SK-N-SH (cell line): ENCODE data around the gene MYO7A. TPM values are rescaled to one million over a fixed set of nuclear protein-coding genes. Genes with fewer than 3 reads are reported as not detected.

Experiments
- CTCF ChIA-PET: fragments of 300-600, 350-600 bp; formaldehyde crosslinking; extraction: SDS; loops from one replicate; lab custom pipeline; 2021; lab: Yijun Ruan, JAX
- POLR2A ChIA-PET: fragments of 350-600 bp; sonication (Branson Sonifier 250); formaldehyde crosslinking; extraction: SDS; loops from one replicate; lab custom pipeline; 2020; ENCODE audit warnings: antibody characterized with exemption, inconsistent platforms; lab: Yijun Ruan, JAX
- DNase-seq: peaks from one replicate; pipeline ENCODE4 v3.0.0; 2012
- H2AFZ ChIP-seq: fragments of 200-600 bp; sonication (generic); 2 replicates; pipeline ENCODE4 v1.8.1; 2016; ENCODE audit warnings: antibody characterized with exemption, mild to moderate bottlenecking, low read depth
- H3F3A ChIP-seq: fragments of 200-600 bp; sonication (generic); replicated peaks from 2 replicates; pipeline ENCODE3; 2016; ENCODE audit warnings: antibody characterized with exemption, mild to moderate bottlenecking; ENCODE audit not compliant: insufficient read depth
- H3K27ac ChIP-seq, 2 experiments: fragments of 200-500 bp in 1 of 2; fragments of 200-600 bp in 1 of 2; sonication (Bioruptor generic) in 1 of 2; sonication (generic), shearing (Covaris generic) in 1 of 2; 2 replicates each; pipeline versions ENCODE4 v1.5.1 to v1.6.1; 2014 to 2016; ENCODE audit warnings: low read depth in 2 of 2, inconsistent platforms in 1 of 2, low read length in 1 of 2, mild to moderate bottlenecking in 1 of 2, mixed read lengths in 1 of 2
- H3K27me3 ChIP-seq: fragments of 200-600 bp; sonication (generic), shearing (Covaris generic); 2 replicates; pipeline ENCODE4 v1.6.1; 2016; ENCODE audit warnings: mixed run types; ENCODE audit not compliant: insufficient read depth
- H3K36me3 ChIP-seq, 2 experiments: fragments of 200-500 bp in 1 of 2; fragments of 200-600 bp in 1 of 2; sonication (Bioruptor generic) in 1 of 2; sonication (generic) in 1 of 2; replicated peaks in 1 of 2; 2 replicates each; pipeline versions ENCODE3 to v1.5.1; 2014 to 2016; ENCODE audit warnings: low read length in 1 of 2, mild to moderate bottlenecking in 1 of 2; ENCODE audit not compliant: insufficient read depth in 2 of 2, control insufficient read depth in 1 of 2
- H3K4me1 ChIP-seq, 2 experiments: fragments of 200-500 bp in 1 of 2; fragments of 200-600 bp in 1 of 2; sonication (Bioruptor generic) in 1 of 2; sonication (generic), shearing (Covaris generic) in 1 of 2; 2 replicates each; pipeline versions ENCODE4 v1.5.1 to v1.6.1; 2014 to 2016; ENCODE audit warnings: low read depth in 1 of 2, low read length in 1 of 2, mixed run types in 1 of 2; ENCODE audit not compliant: insufficient read depth in 2 of 2, control insufficient read depth in 1 of 2
- H3K4me2 ChIP-seq: fragments of 200-600 bp; sonication (generic), shearing (Covaris generic); 2 replicates; pipeline ENCODE4 v1.6.1; 2017; ENCODE audit warnings: mixed run types
- H3K4me3 ChIP-seq, 2 experiments: fragments of 200-500 bp in 1 of 2; fragments of 200-600 bp in 1 of 2; sonication (Bioruptor generic) in 1 of 2; sonication (generic), shearing (Covaris generic) in 1 of 2; 2 replicates each; pipeline versions ENCODE4 v1.5.1 to v1.8.1; 2014 to 2016; ENCODE audit warnings: low read depth in 2 of 2, inconsistent platforms in 1 of 2, low read length in 1 of 2, mild to moderate bottlenecking in 1 of 2, mixed read lengths in 1 of 2, moderate library complexity in 1 of 2
- H3K79me2 ChIP-seq: fragments of 200-600 bp; sonication (generic); 2 replicates; pipeline ENCODE4 v1.8.1; 2017; ENCODE audit warnings: mild to moderate bottlenecking; ENCODE audit not compliant: insufficient read depth
- H3K9ac ChIP-seq: fragments of 200-600 bp; sonication (generic); 2 replicates; pipeline ENCODE4 v1.6.1; 2017; ENCODE audit warnings: mixed run types
- H3K9me2 ChIP-seq: fragments of 200-600 bp; sonication (generic); 2 replicates; pipeline ENCODE4 v1.6.1; 2017; ENCODE audit warnings: mixed run types
- H3K9me3 ChIP-seq: fragments of 200-600 bp; sonication (generic); 2 replicates; pipeline ENCODE4 v1.6.1; 2017; ENCODE audit warnings: mixed run types, mild to moderate bottlenecking, moderate library complexity
- H4K20me1 ChIP-seq: fragments of 200-600 bp; sonication (generic); 2 replicates; pipeline ENCODE4 v1.6.1; 2017; ENCODE audit warnings: mild to moderate bottlenecking, mixed run types; ENCODE audit not compliant: insufficient read depth
- CHD2 ChIP-seq: fragments of 150-350 bp; IDR thresholded peaks from 2 replicates; pipeline ENCODE4 v1.6.1; 2018; ENCODE audit warnings: low read length; ENCODE audit not compliant: partially characterized antibody
- CTCF ChIP-seq: fragments of 200-600 bp; sonication (generic); IDR thresholded peaks from 2 replicates; pipeline ENCODE4 v1.6.1; 2017; ENCODE audit warnings: antibody characterized with exemption, mild to moderate bottlenecking, moderate library complexity
- ELF1 ChIP-seq: IDR thresholded peaks from 2 replicates; pipeline ENCODE4 v1.4.0; 2012
- EP300 ChIP-seq, 2 experiments: IDR thresholded peaks; 2 replicates each; pipeline versions ENCODE4 v1.4.0 to v1.6.1; 2012; ENCODE audit warnings: borderline replicate concordance in 1 of 2, low read depth in 1 of 2, low read length in 1 of 2
- FOSL2 ChIP-seq: IDR thresholded peaks from 2 replicates; pipeline ENCODE4 v1.4.0; 2012; ENCODE audit warnings: low read depth, mild to moderate bottlenecking, moderate library complexity, borderline replicate concordance
- FOXJ3 ChIP-seq: sonication (generic); formaldehyde crosslinking; IDR thresholded peaks from 2 replicates; pipeline ENCODE4 v1.5.1; 2020; ENCODE audit warnings: mild to moderate bottlenecking, missing genetic modification reagents
- FOXM1 ChIP-seq: IDR thresholded peaks from 2 replicates; pipeline ENCODE4 v1.4.0; 2012; ENCODE audit warnings: low read depth, mild to moderate bottlenecking
- GABPA ChIP-seq: IDR thresholded peaks from 2 replicates; pipeline ENCODE4 v1.4.0; 2012; ENCODE audit warnings: low read depth, mild to moderate bottlenecking
- GATA2 ChIP-seq: sonication (generic); formaldehyde crosslinking; IDR thresholded peaks from 2 replicates; pipeline ENCODE4 v1.5.0; 2020; ENCODE audit warnings: mild to moderate bottlenecking, missing genetic modification reagents
- MAX ChIP-seq: IDR thresholded peaks from 2 replicates; pipeline ENCODE4 v1.4.0; 2012; ENCODE audit warnings: low read depth
- MEF2A ChIP-seq: IDR thresholded peaks from 2 replicates; pipeline ENCODE4 v1.4.0; 2012; ENCODE audit warnings: low read depth, borderline replicate concordance
- MXI1 ChIP-seq: IDR thresholded peaks from 2 replicates; pipeline ENCODE4 v1.6.1; 2012; ENCODE audit warnings: mild to moderate bottlenecking, low read depth, low read length, improper control_type of control experiment
- NFIC ChIP-seq: IDR thresholded peaks from 2 replicates; pipeline ENCODE4 v1.4.0; 2012; ENCODE audit warnings: borderline replicate concordance
- POLR2AphosphoS5 ChIP-seq: IDR thresholded peaks from 2 replicates; pipeline ENCODE4 v1.6.1; 2012; ENCODE audit warnings: low read depth, low read length
- RAD21 ChIP-seq: IDR thresholded peaks from 2 replicates; pipeline ENCODE4 v1.6.1; 2012; ENCODE audit warnings: mild to moderate bottlenecking, low read length
- RCOR1 ChIP-seq: fragments of 150-350 bp; IDR thresholded peaks from 2 replicates; pipeline ENCODE4 v1.6.1; 2017; ENCODE audit warnings: antibody characterized with exemption, low read length
- RFX5 ChIP-seq: IDR thresholded peaks from 2 replicates; pipeline ENCODE4 v1.6.1; 2012; ENCODE audit warnings: mild to moderate bottlenecking, improper control_type of control experiment, low read length
- RXRA ChIP-seq: IDR thresholded peaks from 2 replicates; pipeline ENCODE4 v1.4.0; 2012; ENCODE audit warnings: low read depth, mild to moderate bottlenecking, borderline replicate concordance
- SMC3 ChIP-seq: IDR thresholded peaks from 2 replicates; pipeline ENCODE4 v1.6.1; 2012; ENCODE audit warnings: low read depth, low read length, improper control_type of control experiment
- TAF1 ChIP-seq: IDR thresholded peaks from 2 replicates; pipeline ENCODE4 v1.6.1; 2012; ENCODE audit warnings: low read depth, mild to moderate bottlenecking, low read length, moderate library complexity, borderline replicate concordance
- TCF12 ChIP-seq: IDR thresholded peaks from 2 replicates; pipeline ENCODE4 v1.4.0; 2012
- TEAD4 ChIP-seq: IDR thresholded peaks from 2 replicates; pipeline ENCODE4 v1.4.0; 2012; ENCODE audit warnings: mild to moderate bottlenecking, borderline replicate concordance; ENCODE audit not compliant: insufficient read depth
- WGBS: methylation state at CpG from one replicate; pipeline ENCODE4 v1.1.6; 2017; ENCODE audit warnings: low lambda C conversion rate; 5-methylcytosine and 5-hydroxymethylcytosine counted together
- polyA plus RNA-seq, 3 experiments: library from polyadenylated mRNA; depleted of rRNA; stranded (reverse); fragments of >200 nt; gene quantifications; 2 replicates each; pipeline ENCODE4 v1.2.3, GENCODE V29; 2012

The MYO7A gene
- polyA plus RNA-seq, 1 of the 3 experiments (the other 2 are of a cell fraction) = 0.08 TPM

- no peak for TF ChIP-seq CHD2
- no peak for TF ChIP-seq TAF1
- TF ChIP-seq RXRA = no peak
- TF ChIP-seq RAD21 = no peak
- no peak for TF ChIP-seq MXI1
- no peak for TF ChIP-seq CTCF
- no peak for TF ChIP-seq RFX5
- no peak for TF ChIP-seq FOXJ3
- TF ChIP-seq TCF12 = no peak
- TF ChIP-seq, all 33 proteins: peak for 0
Measured at GRCh38 chr11:77136784-77137420, 8.9 kb downstream of the MYO7A start (continued).

GRCh38 chr11:77137421-77137820 lies 9.4 kb downstream of the MYO7A start:
- POLR2A ChIA-PET = no interaction called here
- H3K36me3 ChIP-seq = no peaks in the 10 kb centered on the region
- H3K9me2 ChIP-seq = no peaks in the 10 kb centered on the region
- H3K4me3 ChIP-seq = no peak overlapping the region
- no peaks in the 10 kb centered on the region for H3K79me2 ChIP-seq
- no peaks in the 10 kb centered on the region for H4K20me1 ChIP-seq
- no peak for TF ChIP-seq MAX
- no peak for TF ChIP-seq RAD21
- no peak for TF ChIP-seq SMC3
- no peak for TF ChIP-seq EP300 (IDR thresholded peaks at IDR 0.05; ENCODE audit: borderline replicate concordance in 1 of 2, low read depth in 1 of 2, low read length in 1 of 2)
- no peak for TF ChIP-seq TEAD4
- TF ChIP-seq, all 33 proteins: peak for 0
- 90% methylated on average over 8 of the region's 11 CpGs for WGBS
- H3K27me3 ChIP-seq = no peaks in the 10 kb centered on the region
- no peaks in the 10 kb centered on the region for H3K9me3 ChIP-seq
- peaks cover 0 to 25% of the 10 kb centered on the region in 2 experiments; a peak in 1 of 4 replicates for H3K4me1 ChIP-seq
- H3K9ac ChIP-seq = no peak overlapping the region
- DNase-seq = no peak
- no peak overlapping the region for H2AFZ ChIP-seq
- CTCF ChIA-PET = interaction anchor here (2.4 kb wide), 1 partner anchor 10 kb away, joined by 12 read pairs; no protein-coding TSS in a partner anchor
- H3F3A ChIP-seq = no peaks in the 10 kb centered on the region
- no peak overlapping the region for H3K4me2 ChIP-seq
- H3K27ac ChIP-seq = no peak overlapping the region

GRCh38 chr11:77138106-77138649 lies 10.1 kb downstream of the MYO7A start:
- no peaks in the 10 kb centered on the region for H3K9me2 ChIP-seq
- ChIA-PET POLR2A (no interaction called here), CTCF (interaction anchor here (1.3 to 4.2 kb wide), 2 partner anchors 11 to 393 kb away, joined by 3 to 30 read pairs; partner anchors contain the start of gene MYO7A)
- no peaks in the 10 kb centered on the region for H4K20me1 ChIP-seq
- H3K27me3 ChIP-seq = no peaks in the 10 kb centered on the region
- no peak for DNase-seq
- 98% methylated on average over 17 of the region's 55 CpGs for WGBS
- H3K79me2 ChIP-seq = no peaks in the 10 kb centered on the region
- no peak overlapping the region for H3K9ac ChIP-seq
- no peak overlapping the region for H3K4me2 ChIP-seq
- H3K4me3 ChIP-seq = no peak overlapping the region
- no peaks in the 10 kb centered on the region for H3F3A ChIP-seq
- H2AFZ ChIP-seq = no peak overlapping the region
- H3K36me3 ChIP-seq = no peaks in the 10 kb centered on the region
- H3K9me3 ChIP-seq = no peaks in the 10 kb centered on the region
- H3K4me1 ChIP-seq = peaks cover 0 to 30% of the 10 kb centered on the region in 2 experiments; a peak in 1 of 4 replicates
- H3K27ac ChIP-seq = no peak overlapping the region
- TF ChIP-seq CTCF (no peak), FOXJ3 (no peak), RCOR1 (no peak), MAX (no peak), MXI1 (no peak), FOSL2 (no peak), RAD21 (no peak), ELF1 (no peak), NFIC (no peak), FOXM1 (no peak), POLR2AphosphoS5 (no peak), MEF2A (no peak), GABPA (no peak), RXRA (no peak), GATA2 (no peak)
